Skin epidermis (tissue), 12 donors: Measurements from ENCODE around the gene DNM3.

Experiments
- H3K27ac ChIP-seq, 21 experiments: fragments of 200-600 bp; sonication (generic) in 11 of 21; one replicate each; pipeline ENCODE4 v1.5.0; 2020; ENCODE audit warnings: mild to moderate bottlenecking in 3 of 21, inconsistent platforms in 2 of 21, moderate library complexity in 2 of 21
- H3K4me3 ChIP-seq, 7 experiments: fragments of 200-600 bp; sonication (generic) in 2 of 7; one replicate each; pipeline ENCODE4 v1.5.0; 2020; ENCODE audit warnings: inconsistent platforms in 2 of 7, mild to moderate bottlenecking in 2 of 7, moderate library complexity in 1 of 7

DNM3 gene

DNA sequence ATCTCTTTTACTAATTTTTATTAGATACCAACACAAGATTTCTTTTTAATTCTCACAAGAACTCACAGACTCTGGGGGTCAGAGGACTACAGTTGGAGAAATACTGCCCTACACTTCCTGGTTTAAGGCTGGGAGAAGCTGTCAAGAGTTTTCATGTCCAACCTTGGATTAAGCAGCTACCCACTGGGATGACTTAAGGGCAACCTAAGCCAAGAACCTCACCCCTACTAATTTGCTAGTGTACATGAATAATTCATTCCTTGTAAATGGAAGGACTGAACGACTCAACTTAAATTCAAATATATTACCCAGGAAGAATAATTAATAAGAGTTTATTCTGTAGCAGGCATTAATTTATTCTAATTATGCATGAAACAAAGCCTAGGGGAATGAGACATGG lies 396.9 kb downstream of the DNM3 start:
- Histone ChIP-seq H3K4me3 (no peak overlapping the region), H3K27ac (no peak overlapping the region)

DNA sequence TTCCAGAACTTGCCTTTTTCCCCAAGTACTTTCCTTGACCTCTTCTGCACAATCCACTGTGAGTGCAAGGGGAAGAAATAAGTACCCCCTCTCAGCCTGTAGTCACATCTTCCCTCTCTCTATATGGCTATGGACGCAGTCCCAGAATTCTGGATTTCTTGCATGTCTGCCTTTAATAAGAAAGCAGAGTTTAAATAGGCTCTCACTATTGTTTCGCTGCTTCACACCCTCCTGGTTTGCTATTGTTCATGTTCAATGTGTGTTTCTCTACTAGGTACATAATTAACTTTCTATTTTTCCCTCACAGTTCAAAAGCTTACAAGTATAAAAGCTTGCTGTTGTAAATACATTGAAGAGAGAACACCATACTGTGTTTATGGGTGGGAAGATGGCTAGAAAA lies 397.7 kb downstream of the DNM3 start:
- H3K4me3 ChIP-seq, result no peak overlapping the region

DNA sequence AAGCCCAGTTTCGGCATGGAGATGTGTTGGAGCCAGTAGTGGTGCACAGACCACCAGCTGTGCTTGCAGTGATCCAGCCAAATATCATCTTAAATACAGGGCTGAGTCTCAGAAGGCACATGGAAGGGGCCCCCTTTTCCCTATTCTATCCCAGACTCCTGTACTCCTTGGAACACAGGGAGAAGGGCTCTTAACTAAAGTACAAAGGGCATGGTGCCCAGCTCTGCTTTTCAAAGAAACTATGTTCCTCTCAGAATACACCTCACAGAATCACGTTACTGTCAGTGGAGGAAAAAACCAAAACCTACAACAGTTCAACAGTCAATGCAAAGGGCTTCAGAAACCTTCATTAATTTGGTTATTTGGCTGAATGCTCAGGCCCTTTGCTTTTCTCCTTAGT lies 398.6 kb downstream of the DNM3 start:
- H3K27ac ChIP-seq, result no peak overlapping the region
- no peak overlapping the region for H3K4me3 ChIP-seq

More for the DNA sequence above, 397.7 kb downstream of the DNM3 start:
- H3K27ac ChIP-seq, result no peak overlapping the region

DNA sequence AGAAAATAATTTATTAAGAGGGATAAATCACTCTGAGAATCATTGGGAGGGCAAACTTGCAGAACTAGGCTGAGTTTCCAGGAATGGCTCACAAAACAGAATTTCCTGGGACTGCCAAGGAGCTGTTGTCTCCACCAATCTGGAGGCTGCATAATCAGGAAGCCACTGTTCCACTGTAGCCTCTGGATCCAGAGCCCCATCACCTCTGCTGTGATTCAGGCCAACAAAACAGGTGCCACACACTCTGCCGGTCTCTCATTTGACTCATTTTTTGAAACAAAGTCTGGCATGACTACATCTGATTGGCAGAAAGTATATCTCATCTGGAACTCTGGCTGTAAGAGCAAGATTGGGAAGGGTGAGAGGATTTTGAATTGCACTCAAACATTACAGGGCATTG lies 400.2 kb downstream of the DNM3 start:
- H3K4me3 ChIP-seq, result no peak overlapping the region

DNA sequence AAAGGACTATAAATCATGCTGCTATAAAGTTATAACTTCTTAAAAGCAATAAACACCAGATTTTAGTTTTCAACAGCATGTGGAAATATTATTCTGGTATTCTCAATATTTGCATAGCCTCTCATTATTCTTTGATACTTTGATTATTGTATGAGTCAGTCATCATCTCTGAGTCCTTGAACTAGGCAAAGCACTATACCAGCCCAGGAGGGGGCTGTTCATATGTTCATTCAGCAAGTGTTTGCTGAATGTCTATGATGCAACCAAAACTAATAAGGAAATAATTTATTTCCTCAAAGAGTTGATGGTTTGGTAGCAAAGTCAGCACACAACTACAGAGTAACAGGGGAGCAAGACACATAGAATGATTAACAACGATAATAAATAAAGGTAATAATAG lies 403.6 kb downstream of the DNM3 start:
- H3K27ac ChIP-seq, result no peak overlapping the region
- no peak overlapping the region for H3K4me3 ChIP-seq

More for the DNA sequence above, 400.2 kb downstream of the DNM3 start:
- no peak overlapping the region for H3K27ac ChIP-seq

DNA sequence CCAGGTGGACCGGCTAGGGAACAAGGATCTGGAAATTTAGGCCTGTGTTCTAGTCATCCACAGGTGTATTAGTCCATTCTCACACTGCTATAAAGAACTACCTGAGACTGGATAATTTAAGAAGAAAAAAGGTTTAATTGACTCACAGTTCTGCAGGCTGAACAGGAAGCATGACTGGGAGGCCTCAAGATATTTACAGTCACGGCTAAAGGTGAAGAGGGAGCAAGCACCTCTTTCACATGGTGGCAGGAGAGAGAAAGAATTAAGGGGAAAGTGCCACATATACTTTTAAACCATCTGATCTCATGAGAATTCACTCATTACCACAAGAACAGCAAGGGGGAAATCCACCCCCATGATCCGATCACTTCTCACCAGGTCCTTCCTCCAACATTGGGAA lies 404.5 kb downstream of the DNM3 start:
- no peak overlapping the region for H3K27ac ChIP-seq
- H3K4me3 ChIP-seq, result no peak overlapping the region

DNA sequence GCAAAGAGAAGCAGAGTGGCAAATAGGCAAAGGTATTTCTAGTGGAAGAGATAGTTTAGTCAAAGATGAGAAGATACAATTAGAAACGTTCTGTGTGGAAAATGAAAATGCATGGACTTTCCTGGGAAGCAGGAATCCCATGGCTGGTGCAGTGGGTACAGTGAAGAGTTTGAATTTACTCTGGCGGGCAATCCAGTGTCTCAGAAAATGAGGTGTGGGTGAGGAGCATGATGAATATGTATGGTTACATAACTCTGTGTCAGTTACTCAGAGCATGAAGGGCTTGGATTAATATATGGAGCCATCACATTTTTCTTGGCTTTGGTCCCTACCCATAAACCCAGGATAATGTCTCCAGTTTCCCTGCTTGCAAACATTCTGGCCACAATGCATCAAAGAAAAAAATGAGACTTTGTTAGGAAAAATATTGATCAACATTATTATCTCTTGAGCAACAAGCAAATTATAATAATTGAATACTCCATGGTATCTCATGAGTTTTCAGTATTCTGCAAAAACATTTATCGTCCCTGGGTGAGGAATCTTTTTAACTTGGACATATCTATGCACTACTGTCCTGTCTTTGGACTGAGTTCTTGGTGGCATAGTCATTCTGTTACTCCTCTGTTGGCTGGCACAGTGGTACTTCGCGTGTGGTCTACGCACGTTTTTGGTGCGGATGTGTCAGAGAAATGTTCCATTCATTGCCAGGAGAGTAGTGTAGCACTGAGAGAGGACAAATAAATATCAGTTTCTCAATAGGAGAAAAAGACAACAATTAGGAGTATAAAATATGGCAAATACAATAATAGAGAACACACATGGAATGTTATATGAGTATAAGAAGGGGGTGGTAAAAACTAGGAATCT lies 405.5 kb downstream of the DNM3 start:
- no peak overlapping the region for H3K27ac ChIP-seq
- no peak overlapping the region for H3K4me3 ChIP-seq

DNA sequence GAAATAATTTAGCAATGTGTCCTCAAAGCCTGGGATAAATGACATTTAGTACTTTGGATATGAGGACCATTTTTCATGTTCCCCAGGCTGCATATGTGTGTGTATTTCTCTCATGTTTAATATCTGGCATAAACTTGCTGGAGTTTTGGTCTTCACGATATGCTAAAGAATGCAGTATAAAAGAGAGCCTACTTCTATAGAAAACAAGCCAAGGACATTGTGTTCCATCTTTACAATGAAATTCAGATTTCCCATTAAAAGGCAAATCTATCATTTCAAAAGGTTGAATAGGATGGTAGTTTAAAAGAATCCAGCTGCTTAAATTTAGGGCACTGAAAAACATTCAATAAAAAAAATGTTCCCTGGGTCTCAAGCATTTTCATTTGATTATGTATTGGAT lies 410.2 kb downstream of the DNM3 start:
- no peak overlapping the region for H3K4me3 ChIP-seq
- peak overlapping the region in 3 of 21 experiments; percentile 15 to 39 (median 34) for H3K27ac ChIP-seq

DNA sequence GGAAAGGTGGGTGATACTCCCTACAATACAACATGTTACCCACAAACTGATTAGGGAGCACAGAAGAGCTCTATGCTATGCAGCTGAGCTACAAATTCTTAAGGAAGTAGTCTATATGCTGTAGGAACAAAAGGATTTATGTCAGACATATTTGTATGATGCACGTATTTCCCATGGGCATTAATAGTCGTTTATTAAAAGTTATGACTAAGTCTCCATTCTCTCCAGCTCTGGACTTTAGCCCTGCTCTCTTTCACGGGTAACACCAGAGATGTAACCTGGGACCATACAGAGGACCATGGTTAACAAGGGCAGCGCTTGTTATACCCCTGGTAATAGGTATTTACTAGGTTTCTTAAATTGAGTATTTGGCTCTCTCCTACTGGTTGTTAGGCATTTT lies 411.0 kb downstream of the DNM3 start:
- Histone ChIP-seq H3K27ac (peak overlapping the region in 7 of 21 experiments; percentile 1 to 78 (median 16)), H3K4me3 (no peak overlapping the region)

DNA sequence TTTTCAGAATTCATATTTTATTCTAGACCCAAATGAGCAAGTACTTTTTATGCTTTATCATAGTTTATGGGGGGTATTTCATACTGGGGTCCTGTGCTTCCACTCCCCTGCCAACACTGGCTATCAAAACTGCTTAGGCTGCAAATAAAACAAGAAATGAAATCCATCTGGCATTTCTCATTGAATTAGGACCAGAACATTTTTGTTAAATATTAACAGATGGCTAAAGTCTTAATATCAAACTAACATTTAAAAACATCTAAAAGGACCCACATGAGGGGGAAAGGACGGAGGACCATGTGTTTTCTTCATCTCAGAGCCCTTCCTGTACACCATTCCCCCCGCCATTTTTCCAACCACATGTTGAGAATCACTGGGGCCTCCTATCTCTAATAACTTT lies 411.7 kb downstream of the DNM3 start:
- H3K4me3 ChIP-seq, result no peak overlapping the region
- H3K27ac ChIP-seq, result peak overlapping the region in 7 of 21 experiments; percentile 3 to 78 (median 39)

DNA sequence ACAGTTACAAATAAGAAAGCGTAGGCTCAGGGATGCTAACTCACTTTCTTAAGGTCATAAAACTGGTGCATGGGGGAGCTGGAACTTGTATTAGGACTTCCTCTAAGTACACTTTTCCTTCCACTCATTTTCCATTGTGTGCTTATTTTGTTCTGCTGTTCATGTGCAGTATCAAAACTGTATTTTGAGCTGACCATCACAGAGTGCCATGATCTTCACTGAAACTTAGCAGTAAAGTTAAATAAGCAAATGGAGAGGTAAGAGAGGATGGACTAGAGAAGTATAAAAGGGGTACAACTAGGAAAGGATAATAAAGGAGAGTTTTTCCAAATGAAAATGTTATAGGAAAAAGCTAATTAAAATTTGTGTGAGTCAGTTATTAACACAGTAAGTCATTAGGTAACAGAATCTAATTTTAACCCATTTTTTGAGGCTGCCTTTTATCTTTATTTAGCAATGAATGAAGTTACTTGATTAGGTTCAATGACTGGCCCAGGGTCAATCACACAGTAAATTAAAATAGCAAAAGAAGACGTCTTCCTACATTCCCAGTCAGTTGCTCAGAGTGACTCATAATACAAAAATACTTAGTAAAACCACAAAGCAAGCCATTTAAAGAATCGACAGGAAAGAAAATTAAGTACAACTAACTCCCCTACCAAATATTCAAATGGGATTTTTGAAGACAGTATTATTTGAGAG lies 413.4 kb downstream of the DNM3 start:
- no peak overlapping the region for H3K4me3 ChIP-seq

DNA sequence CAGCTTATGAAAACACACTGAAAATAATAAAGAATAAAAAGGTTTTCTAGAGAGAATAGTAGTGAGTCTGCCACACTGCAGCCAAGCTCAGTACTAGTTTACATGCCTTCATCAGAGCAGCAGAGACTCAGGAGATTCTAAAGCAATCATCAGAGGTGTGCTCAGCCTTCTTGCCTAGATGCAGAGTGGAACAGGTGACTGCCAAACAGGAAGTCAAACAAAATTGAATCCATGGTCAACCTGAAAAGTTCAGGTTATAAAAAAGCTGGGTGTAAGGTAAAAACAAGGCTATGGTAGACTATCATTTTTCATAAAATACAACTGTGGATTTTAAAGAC lies 413.9 kb downstream of the DNM3 start:
- Histone ChIP-seq H3K27ac (peak overlapping the region in 12 of 21 experiments; percentile 1 to 78 (median 30)), H3K4me3 (no peak overlapping the region)

More for the DNA sequence above, 413.4 kb downstream of the DNM3 start:
- peak overlapping the region in 9 of 21 experiments; percentile 18 to 78 (median 66) for H3K27ac ChIP-seq

DNA sequence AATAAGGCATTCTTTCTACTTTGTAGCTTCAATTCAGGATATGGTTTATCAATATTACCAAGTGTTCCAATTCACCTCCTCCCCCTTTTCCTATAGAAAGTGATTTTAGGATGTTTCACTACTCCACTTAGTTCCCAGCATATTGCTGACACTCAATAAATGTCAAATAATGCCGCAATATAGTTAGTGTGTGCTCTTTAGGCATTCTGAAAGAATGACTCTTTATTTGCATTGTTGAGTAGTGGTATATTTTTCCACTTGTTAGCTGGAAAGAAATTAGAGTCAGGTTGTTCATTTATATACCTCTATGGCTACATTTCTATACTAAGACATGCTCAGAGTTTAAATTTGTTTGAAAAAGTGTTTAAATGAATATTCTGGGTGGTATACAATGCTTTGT lies 424.6 kb downstream of the DNM3 start:
- H3K27ac ChIP-seq, result peak overlapping the region in 1 of 21 experiments; percentile 56
- no peak overlapping the region for H3K4me3 ChIP-seq

DNA sequence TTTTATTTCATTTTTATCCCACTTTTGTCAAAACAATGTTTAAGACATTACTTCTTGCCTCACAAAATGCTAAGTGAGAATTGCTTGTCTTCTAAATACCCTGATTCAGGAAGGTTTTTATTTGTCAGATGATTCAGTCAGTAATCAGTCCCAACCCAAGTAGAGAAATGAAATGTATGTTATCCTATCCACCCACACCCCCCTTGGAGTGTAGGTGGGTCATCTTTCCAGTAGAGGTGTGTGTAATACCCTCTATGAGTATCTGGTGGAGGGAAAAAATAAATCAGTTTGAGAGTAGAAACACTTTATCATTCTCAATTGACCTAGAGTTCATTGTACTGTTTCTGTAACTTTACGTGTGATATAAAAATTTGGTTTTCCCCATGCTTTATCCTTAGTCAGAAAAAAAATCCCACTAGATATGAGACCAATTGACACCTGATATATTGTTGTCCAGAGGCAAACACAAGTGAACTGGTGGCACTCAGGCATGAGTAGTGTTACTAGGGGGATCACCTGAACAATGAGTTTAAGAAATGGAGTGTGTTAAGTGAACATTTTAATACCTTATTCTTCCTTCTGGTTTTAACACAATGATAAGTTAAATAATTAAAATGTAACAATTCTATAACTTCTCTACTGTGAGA lies 425.4 kb downstream of the DNM3 start:
- Histone ChIP-seq H3K27ac (peak overlapping the region in 3 of 21 experiments; percentile 48 to 77 (median 49)), H3K4me3 (no peak overlapping the region)

DNA sequence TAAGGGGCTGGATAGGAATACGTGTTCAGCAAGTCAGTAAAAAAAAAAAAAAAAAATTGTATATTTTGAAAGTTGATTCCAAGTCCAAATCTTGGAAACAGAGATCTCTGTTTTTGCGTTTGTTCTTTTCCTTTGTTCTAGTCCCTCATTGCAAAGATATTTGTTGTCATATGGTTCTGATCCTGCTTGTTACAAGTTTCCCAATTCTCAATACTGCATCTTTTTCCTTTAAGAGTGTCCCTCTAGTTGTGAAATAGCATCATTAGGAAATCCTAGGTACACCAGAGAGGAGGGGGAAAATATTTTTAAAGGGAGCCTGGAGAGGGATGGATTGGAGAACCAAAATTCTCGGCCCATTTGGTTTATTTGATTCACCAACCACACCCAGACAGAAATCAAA lies 426.9 kb downstream of the DNM3 start:
- Histone ChIP-seq H3K4me3 (no peak overlapping the region), H3K27ac (peak overlapping the region in 8 of 21 experiments; percentile 5 to 77 (median 60))

DNA sequence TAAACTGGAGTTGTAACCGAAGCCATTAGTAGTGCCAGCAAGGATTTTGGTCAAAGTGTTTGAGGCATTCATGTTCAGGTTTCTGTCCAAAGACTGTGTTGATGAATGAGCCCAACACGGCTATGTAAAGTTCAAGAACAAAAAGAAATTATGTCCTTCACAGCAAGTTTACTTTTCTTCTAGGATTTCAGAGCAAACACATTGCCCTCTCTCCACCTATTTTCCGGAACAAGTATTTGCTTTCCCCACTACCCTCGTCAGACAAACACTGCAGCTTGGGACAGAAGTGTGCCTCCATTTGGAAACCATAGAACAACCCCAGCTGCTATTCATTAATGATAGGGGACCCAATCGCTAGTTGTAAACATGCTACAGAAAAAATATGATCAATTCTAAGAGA lies 427.8 kb downstream of the DNM3 start:
- Histone ChIP-seq H3K4me3 (no peak overlapping the region), H3K27ac (peak overlapping the region in 13 of 21 experiments; percentile 4 to 77 (median 58))

DNA sequence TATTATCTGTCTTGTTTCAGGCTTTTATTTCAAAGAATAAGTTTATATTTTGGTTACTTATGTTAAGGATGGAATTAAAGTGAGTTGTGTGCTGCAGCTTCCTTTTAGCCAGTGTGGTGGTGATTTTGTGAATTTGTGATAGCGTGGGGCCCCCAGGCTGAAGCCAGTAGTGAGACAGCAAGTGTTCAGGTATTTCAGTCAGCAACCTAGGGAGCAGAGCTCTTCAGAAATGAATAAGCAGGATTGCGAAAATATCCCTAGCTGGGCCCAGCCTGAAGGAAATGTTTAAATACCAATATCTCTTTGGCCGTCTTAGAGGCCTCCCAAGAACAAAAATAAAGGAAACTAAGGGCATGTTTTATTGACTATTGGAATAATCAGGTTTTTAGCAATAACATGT lies 428.3 kb downstream of the DNM3 start:
- Histone ChIP-seq H3K4me3 (no peak overlapping the region), H3K27ac (peak overlapping the region in 10 of 21 experiments; percentile 4 to 77 (median 62))

DNA sequence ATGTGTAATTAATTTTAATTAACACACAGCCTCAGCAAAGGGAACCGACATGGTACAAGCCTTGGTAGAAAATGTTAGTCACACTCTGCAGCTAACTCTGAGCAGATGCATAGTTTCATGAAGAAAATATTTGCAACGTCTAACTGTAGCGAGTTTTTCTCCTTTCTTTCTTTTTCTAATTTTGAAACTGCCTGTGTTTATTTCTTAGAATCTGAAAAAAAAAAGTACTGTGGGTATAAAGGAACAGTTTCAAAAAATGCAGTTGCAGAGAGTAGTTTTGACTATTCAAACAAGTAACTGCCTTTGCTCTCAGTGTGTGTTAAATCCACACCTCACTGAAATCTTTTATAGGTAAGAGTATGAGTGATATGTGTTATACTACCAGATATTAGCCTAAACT lies 429.3 kb downstream of the DNM3 start:
- Histone ChIP-seq H3K4me3 (no peak overlapping the region), H3K27ac (peak overlapping the region in 12 of 21 experiments; percentile 2 to 77 (median 42))

DNA sequence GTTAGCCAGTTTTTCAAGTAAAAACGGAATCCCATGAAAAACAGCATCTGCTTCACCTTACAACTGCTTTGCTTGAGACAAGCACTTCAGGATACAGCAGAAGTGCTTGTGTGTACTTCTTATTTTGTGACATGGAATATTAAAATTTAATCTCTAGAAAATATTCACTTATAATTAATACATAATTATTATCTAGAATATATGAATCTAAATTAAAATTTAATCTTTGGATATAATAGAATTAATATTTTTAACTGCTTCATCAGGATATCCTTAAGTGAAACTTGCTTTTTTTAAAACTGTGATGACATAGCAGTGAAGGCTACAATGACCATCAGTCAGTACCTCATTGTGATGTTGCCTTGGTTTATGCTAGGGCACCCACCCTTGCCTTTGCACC lies 430.8 kb downstream of the DNM3 start:
- Histone ChIP-seq H3K27ac (peak overlapping the region in 5 of 21 experiments; percentile 2 to 45 (median 24)), H3K4me3 (no peak overlapping the region)

DNA sequence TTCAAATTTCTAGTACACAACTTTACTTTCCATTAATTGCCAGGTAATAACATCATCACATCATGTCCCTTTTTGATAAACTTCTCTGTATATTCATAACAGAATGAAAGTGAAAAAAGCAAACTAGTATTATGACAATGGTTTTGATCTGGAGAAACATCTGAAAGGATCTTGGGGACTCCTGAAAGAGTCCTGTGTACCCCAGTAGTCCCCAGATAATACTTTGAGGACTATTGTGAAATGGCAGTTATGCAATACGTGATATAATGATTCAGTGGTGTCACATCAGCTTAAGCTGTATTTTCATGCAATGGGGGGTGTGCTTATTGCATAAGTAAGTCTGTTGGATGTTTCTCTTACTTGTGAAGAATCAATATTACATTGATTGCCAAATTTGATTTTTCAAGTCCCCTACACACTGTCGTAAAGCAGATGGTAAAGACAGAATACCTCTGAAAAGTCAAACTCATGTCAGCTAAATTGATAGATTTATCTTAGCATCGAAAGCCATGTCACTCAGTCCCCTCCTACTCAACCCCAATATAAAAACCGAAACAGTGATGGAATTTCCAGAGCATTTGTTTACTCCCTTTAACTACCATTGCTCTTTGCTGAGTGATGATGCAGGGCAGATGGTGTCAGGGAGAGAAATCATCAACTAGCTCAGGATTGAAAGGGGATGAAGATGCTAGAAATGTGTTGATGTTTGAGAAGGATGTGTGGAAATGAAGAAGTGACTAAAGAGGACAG lies 432.5 kb downstream of the DNM3 start:
- Histone ChIP-seq H3K27ac (peak overlapping the region in 1 of 21 experiments; percentile 16), H3K4me3 (no peak overlapping the region)
